Left renal pelvis (tissue), 4 donors: ENCODE measurements around the gene PSME2. TPM values are rescaled to one million over a fixed set of nuclear protein-coding genes. Genes with fewer than 3 reads are reported as not detected.

Experiments
- DNase-seq, 4 donors: peaks; one replicate each; pipeline ENCODE4 v3.0.0-alpha.2; 2013; ENCODE audit warnings: low read depth in 4 of 4, low spot score in 3 of 4
- polyA plus RNA-seq, 4 donors: library from polyadenylated mRNA; unstranded; fragments of 120-200 nt; gene quantifications; one replicate each; pipeline ENCODE4 v1.2.1, GENCODE V29; 2013; ENCODE audit not compliant: insufficient read length in 4 of 4

PSME2 gene
- polyA plus RNA-seq, 4 donors: 134 to 185 (median 166) TPM

DNA sequence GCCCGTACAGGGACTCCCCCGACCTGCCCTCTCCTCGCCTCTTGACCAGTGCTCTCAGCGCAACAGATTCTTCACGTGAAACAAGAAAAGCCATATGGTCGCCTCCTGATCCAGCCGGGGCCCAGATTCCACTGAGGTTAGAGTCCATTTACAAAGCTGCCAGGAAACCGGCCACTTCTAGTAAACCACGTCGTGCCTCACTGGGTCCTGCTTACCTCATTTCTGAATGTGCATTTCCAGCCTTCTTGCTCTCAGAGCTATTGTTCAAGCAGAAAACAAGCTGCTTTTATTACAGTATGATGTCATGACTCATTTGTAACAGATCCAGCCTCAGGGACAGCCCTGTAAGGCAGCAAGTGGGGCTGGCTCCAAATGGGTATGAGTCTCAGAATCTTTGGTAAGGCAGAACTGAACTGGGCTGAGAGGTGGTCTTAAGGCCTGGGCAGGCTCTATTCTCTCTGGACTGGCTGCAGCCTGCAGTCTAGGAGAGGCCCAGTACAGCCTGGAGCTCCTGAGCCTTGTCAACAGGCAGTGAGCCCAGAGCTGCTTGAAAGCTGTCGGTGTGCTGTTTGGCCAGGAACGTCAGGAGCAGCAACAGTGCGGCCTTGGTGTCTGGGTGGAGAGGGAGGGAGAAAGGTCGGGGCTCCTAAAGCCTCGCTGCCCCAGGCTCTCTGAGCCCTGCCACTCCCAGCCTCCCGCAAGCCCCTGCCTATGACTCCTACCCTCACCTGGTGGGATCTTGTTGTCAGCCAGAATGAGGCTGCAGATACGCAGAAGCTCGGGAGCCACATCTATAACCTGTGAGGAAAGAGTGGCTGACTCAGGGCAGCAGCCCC lies 33.8 kb upstream of the PSME2 start:
- DNase-seq: peak in 1 of 4 donors; percentile 53

DNA sequence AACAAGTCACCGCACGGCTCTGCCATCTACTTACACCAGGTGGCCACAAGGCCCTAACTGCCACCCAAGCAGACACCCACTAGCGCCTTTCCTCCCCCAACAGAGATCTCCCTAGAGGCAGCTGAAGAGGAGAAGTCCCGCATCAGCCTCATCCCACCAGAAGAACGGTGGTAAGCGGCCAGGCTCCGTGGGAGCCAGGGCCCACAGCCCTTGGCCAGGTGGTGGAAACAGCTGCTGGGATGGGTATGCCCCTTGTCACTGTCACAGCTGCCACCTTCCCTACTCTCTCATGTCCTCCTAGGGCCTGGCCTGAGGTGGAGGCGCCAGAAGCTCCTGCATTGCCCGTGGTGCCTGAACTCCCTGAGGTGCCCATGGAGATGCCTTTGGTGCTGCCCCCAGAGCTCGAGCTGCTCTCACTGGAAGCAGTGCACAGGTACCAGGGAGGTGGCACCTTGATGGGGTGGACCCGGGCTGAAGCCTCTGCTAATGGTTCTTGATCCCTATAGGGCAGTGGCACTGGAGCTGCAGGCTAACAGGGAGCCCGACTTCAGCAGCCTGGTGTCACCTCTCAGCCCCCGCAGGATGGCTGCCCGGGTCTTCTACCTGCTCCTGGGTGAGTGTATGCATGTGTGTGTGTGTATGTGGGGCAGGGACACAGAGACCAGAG lies 33.0 kb upstream of the PSME2 start:
- no peak for DNase-seq

DNA sequence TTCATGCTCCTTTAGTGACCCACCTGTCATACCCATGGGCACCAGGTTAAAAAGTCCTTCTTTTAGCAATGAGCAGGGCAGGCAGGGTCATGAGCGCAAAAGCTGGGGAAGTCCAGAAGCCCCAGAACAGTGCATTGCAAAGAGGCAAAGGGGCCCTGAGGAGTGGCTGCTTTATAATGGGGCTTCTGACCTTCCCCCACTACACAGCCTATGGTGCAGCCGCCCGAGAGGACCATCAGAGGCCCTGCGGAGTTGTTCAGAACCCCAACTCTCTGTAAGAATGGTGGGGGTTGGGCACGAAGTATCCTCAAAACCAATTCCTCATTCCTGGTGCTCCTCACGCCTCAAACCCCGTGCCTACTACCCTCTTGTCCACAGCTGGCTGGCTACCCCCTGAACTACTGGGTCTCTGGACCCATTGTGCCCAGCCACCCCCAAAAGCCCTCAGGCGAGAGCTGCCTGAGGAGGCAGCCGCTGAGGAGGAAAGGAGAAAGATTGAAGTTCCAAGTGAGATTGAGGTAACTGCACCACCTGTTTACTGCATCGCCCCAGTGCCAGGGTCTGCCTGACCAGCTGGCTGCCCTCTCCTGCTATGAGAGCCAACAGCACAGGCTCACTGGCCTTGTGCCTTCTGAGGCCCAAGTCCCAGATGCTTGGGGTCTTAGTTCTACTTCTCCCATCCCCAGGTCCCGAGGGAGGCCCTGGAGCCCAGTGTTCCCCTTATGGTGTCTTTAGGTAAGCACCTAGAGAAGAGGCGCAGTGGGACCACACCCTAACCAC lies 32.2 kb upstream of the PSME2 start:
- DNase-seq: no peak

DNA sequence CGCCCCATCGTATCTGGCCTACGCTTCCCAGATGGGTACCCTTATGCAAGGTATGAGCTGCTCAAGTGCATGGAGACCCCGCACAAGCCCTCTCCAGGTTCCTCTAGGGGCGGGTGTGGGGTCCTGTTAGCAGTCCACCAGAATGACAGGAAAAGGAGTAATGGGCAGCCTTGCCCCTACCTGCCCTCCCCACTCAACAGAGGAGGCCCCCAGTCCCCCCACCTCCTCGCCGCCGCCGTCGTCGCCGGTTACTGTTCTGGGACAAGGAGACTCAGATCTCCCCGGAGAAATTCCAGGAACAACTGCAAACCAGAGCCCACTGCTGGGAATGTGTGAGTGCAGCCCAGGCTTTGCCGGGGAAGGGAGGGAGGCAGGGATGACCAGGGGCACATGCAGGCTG lies 31.5 kb upstream of the PSME2 start:
- no peak for DNase-seq

DNA sequence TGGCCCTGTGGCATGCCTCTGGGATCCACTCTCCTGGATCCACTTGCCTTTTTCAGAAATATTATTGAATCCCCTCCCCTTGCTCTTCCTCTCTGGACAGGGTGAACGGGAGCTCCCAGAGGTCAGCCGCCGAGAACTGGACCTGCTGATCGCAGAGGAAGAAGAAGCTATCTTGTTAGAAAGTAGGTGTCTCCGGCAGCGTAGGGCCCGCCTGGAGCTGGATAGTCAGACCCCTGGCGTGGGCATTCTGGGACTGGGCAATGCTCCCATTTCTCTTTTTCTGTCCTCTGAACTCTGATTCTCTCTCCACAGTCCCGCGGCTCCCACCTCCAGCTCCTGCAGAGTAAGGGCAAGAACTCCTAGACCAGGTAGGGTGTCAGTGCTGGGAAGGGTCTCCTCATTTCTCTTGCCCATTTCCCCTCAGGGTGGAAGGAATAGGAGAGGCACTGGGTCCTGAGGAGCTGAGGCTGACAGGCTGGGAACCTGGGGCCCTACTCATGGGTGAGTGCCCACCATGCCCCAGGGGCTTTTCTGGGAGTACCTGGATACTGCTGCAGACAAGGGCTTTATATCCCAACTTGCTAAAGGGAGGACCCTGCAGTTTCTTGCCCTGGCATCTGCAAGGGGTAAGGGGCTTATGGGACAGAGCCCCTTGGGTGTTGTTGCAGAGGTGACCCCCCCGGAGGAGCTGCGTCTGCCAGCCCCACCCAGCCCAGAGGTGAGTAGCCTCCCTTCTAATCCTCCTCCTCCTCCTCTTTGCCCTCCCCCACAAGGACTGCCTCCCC lies 30.8 kb upstream of the PSME2 start:
- DNase-seq: no peak

DNA sequence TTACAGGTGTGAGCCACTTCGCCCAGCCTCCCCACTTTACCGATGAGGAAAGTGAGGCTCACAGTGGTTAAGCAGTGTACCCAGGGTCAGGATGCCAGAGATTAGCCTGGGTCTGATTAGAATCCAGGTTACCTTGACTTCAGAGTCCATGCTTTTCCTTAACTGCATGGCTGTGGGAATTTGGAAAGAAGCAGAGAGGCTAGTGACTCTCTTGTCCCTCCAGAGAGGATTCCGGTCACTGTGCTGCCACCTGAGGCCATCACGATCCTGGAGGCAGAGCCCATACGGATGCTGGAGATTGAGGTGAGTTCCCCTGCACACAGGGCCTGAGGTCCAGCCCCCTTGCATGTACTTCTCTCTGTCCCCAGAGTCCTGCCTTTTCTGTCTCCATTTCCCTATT lies 30.2 kb upstream of the PSME2 start:
- no peak for DNase-seq

DNA sequence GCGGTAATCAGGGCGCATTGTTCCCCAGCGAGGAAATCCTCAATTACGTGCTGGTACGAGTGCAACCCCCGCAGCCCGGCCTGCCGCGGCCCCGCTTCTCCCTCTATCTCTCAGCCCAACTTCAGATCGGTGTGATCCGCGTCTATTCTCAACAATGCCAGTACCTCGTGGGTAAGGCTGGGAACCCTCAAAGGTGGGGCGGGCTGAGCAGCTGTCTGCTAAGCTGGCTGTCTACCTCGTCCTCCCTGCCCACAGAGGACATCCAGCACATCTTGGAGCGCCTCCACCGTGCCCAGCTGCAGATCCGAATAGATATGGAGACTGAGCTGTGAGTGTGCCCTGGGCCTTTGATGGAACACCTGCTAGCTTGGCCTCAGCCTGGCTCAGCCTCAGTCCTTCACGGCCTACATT lies 26.5 kb upstream of the PSME2 start:
- DNase-seq: no peak

DNA sequence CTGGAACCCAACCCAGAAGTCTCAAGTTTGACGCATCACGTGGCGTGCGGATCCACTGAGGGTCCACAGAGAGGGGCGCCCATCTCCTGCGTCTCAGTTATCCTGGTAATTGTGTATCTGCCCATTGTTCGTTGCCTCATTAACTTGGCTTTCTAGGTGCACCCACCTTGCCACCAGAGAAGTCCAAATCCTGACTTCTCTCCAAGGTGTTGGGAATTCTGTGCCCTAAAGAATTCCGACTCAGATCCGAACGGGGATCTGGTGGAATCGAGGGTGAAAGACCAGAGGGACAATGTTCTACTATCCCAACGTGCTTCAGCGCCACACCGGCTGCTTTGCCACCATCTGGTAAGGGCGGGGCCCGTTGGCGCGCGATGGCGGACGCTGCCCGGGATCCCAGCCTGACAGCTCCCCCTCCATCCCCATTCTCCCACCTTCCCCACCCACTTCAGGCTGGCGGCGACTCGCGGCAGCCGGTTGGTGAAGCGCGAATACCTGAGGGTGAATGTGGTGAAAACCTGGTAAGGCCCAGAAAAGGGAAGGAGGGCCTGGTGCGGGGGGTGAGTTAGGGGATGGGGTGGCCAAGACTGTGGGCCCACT lies 26.0 kb upstream of the PSME2 start:
- no peak for DNase-seq

DNA sequence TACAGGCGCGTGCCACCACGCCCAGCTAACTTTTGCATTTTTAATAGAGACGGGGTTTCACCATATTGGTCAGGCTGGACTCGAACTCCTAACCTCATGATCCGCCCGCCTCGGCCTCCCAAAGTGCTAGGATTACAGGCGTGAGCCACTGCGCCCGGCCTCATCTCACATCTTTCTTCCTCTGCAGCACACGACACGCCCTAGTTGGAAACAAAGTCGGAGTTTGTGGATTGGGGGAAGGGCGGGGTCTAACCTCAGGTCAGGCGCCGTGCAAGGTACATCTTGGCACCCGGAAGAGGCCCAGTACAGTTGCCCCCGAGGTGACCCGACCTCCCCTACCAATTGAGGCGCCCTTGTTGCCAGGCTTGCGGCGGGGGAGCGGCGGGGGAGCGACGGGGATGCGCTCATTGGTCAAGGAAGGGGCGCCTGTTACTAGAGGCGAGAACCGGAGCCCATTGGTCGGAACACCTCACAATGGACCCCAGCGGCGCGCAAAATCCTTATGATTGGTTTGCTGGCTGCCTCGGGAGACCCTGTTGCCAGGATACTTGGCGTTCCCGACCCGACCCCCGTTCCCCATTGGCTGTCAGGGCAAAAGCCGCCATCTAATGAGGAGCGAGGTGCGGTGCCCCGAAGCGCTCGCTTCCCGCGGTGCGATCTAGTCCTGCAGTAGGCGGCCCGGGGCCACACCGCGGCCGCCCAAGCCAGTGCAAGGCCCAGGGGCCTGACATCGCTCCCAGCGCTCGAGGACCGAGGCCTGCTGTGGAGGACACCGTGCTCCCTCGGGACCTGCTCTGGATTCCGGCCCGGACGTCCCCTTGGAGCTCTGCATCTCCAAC lies 25.2 kb upstream of the PSME2 start, which contains the start of gene REC8:
REC8 (plus strand) TSS at position 659 of the 839 bp plus-strand sequence. CDS start 473 bp downstream, outside the sequence.
- peak; percentile 76 to 93 (median 82) for DNase-seq

DNA sequence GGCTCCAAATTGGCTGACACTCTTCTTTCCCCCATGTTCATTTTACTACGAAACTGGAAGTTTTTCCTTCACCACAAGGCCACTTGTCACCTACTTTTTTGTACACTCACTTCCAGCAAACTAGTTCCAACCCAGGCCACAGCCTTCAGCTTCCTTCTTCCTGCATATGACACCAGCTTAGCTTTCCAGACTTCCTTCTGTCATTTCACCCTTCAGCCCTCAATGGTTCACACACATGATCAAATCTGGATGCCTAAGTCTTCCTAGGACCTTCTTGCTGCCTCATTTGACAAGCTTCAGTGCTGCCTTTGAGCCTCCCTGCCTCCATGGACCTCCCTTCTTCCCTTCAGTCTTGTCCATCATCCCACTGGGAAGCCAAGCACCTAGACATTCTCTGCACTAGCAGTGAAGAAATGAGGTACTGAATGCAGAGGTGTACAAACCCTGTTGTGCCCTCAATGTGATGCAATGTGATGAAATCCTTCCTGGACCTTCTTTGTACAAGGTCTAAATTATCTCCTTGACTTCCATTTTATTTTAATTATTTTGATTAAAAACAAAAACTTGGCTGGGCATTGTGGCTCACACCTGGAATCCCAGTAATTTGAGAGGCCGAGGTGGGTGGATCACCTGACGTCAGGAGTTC lies 21.2 kb upstream of the PSME2 start:
- no peak for DNase-seq

DNA sequence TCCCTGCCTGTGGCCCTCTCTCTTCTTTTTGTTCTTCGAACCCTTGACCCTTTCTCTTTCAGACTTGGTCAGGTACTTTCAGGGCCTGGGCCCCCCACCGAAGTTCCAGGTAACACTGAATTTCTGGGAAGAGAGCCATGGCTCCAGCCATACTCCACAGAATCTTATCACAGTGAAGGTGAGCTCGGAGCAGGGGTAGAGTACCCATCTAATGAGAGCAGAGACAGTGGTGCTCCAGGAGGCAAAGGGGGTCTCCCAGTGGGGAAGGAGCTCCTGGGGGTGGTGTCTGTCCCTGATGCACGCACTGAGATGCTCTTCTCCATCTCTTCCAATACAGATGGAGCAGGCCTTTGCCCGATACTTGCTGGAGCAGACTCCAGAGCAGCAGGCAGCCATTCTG lies 19.4 kb upstream of the PSME2 start:
- no peak for DNase-seq

DNA sequence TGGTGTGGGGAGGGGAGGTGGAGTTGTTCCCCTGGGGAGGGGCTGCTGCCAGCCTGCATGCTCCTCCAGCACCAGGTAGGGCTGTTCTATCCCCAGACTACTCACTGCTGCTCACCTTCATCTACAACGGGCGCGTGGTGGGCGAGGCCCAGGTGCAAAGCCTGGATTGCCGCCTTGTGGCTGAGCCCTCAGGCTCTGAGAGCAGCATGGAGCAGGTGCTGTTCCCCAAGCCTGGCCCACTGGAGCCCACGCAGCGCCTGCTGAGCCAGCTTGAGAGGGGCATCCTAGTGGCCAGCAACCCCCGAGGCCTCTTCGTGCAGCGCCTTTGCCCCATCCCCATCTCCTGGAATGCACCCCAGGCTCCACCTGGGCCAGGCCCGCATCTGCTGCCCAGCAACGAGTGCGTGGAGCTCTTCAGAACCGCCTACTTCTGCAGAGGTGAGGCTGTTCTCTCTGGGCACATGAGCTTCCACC lies 18.1 kb upstream of the PSME2 start:
- DNase-seq: no peak

DNA sequence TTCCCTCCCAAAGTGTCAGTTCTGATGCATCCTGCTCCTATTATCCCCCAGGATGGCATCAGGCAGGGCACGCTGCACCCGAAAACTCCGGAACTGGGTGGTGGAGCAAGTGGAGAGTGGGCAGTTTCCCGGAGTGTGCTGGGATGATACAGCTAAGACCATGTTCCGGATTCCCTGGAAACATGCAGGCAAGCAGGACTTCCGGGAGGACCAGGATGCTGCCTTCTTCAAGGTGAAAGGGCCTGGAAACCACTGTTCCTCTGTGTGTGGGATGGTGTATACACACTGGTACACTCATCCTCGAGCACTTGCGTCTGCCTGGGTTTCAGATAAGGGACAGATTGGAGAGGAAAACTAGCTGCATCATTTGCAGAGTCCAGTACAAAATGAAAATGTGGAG lies 15.7 kb upstream of the PSME2 start:
- no peak for DNase-seq

DNA sequence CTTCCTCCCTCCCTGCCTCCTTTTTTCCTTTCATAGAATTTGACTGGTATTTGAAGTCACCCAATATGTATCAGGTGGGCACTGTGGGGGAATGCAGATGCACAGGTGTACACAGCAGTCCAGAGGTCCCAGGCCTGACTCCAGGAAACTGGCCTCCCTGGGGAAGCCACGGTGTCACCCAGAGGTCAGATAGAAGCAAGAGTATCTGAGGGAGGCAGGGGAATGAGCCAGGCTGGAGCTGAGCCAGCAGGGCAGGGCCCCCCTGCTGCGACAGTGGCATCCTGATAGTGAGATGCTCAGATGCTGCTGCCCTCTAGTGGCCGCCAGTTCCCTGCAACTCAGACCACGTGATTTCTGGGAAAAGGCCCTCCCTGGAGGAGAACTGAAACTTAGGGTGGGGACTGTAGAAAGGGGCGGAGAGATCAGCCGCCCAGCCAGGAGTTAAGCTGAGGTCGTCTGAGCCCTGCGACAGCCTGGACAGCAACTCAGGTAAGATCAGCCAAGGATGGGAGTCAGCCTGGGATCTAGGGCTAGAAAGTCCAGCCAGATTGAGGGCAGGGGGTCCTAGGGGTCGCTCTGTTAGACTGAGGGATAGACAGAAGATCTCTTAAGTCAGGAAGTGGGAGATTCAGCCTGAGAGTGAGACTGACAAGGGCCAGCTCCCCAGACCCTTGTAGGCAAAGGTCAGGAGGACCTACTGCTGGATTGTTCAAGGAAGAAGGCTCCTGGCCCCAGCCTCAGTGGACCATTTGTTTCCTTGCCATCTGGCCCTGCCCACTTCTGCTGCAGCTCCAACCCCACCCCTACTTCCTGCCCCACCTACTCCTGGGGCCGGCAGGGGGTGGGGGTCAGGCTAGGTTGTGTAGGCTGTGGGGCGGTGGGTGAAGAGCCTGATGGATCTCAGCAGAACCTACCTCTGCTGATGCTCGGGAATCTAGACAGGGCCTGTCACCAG lies 14.7 kb upstream of the PSME2 start, which contains the start of gene IRF9:
IRF9 (plus strand) TSS at position 416 of the 955 bp plus-strand sequence. CDS start 880 bp downstream, outside the sequence.
- peak; percentile 89 to 95 (median 92) for DNase-seq

DNA sequence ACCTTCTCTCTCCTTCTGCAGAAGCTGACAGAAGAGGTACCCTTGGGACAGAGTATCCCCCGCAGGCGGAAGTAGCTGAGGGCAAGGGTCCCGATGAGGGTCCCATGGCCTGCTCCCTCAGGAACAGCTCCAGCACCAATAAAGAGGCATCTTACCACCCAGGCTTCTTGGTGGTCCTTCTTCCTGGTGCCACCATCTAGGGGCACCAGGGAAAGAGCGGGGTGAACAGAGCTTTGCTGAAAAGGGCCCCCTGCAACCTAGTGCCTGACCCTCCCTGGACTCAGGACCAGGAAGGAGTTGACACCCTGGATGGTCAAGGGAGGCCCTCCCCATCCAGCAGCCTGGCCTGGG lies 14.1 kb upstream of the PSME2 start:
- no peak for DNase-seq

DNA sequence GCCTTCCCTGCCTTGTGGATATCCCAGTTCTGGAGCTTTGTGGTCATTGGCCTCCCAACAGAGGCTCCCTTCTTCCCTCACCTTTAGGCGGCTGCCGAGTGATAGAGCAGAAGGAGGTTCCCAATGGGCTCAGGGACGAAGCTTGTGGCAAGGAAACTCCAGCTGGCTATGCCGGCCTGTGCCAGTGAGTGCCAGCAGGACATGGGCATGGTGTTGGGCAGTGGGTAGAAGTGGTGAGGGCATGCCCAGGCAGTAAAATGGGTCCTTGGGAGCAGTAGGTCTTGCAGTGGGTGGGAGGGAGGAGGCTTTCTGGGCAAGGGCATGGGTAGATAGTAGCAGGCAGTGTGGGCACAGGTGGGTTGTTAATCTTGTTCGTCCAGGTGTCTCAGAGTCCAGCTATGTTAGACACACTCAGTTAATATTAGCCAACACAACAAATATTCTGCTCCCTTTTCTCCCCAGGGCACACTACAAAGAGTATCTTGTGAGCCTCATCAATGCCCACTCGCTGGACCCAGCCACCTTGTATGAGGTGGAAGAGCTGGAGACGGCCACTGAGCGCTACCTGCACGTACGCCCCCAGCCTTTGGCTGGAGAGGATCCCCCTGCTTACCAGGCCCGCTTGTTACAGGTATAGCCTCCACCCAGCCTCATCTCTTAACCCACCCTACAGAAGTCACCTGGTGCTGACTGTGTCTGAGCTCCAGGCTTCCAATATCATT lies 13.5 kb upstream of the PSME2 start:
- no peak for DNase-seq

DNA sequence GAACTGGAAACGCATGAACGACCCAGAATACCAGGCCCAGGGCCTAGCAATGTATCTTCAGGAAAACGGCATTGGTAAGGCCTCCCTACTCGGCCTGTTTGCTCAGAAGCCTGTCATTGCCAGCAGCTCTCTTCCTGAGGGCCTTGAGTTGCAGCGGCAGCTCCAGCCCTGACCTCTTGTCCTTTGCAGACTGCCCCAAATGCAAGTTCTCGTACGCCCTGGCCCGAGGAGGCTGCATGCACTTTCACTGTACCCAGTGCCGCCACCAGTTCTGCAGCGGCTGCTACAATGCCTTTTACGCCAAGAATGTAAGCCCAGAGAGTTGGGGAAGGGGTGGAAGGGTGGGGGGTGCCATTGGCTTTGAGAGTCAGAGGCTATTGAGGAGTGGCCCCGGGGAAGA lies 10.9 kb upstream of the PSME2 start:
- DNase-seq: no peak
